ENCODE data around the gene CTSE.

The CTSE gene

DNA sequence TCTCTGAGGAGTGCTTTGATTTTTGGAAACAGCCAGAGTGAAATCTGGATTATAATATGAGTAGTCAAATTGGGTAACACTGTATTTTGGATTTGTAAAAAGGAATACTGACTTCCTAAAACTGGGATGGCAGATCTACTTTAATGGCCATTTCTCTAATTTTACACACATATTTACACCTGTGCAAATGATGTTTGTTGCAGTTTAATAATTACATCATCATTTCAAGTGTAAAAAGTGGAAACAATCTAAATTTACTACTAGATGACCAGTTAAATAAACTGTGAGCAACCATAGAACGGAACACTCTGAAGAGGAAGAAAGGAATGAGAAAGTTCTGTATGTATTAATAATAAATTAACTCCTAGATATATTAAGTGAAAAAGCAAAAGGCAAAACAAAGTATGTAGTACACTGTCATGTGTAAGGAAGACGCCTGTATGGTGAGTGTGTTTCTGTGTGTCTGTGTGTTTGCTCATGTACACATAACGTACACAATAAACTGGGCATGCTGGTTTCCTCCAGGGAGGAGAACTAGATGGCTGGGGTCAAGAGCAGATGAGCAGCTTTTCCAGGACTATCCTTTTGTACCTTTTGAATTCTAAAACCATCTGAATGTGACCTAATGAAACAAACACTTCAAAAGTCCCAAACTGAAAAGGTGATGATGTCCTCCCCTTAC, 26.4 kb upstream of the CTSE start:
- DNase-seq (ENCODE audit: low read depth), result no peak

DNA sequence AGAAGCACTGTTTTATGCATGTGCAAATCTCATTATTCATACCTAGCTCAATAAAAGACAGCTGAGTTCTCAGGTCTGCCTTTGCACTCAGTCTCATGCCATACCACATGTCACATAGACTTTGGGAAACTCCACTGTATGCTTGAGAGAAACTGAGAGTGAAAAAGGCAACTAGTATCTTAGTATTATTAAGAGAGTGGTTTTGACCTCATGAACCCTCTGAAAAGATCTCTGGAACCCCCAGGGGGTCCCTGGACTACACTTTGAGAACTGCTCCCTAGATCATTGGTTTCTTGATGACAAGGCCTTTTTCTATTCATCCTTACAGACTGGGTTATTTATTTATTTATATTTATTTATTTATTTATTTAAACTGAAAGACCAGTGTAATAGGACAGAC, 25.6 kb upstream of the CTSE start:
- DNase-seq (ENCODE audit: low read depth), result no peak

DNA sequence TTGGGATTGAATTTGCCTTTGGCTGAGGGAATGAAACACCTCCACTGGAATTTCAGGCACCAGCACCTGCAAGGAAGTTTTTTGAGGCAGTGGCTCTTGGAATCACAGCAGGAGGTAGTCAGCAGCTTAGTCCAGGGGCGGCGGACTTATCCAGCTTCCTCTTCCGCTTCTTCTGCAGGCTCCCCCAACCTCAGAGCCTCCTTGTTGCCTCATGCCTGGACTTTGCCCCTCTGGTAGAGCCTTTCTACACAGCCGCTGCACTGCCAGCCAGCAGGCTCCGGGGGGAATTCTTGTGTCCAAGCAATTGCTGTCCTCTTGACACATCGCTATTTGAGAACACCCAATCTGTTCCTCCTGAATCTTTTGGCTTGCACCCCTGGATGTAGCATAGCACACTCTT, 24.9 kb upstream of the CTSE start:
- no peak for DNase-seq (ENCODE audit: low read depth)

DNA sequence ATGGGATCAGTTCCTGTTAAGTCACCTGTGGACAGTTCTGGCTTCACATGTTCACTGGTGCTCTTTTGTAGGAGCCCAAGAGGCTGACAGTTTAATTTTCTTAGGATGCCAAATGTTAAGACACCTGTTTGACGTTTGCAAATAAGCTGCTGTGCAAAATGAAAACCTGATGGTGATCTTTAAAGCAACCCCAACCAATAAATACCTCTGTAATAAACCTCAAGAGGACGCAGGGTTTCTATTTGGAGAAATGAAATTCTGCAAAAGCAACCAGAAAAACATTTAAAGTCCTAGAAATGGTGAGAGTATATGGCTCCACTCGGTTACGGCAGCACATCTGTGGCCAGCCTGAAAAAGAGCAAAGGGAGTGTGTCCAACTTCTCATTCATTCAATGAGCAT, 23.6 kb upstream of the CTSE start:
- no peak for DNase-seq (ENCODE audit: low read depth)

DNA sequence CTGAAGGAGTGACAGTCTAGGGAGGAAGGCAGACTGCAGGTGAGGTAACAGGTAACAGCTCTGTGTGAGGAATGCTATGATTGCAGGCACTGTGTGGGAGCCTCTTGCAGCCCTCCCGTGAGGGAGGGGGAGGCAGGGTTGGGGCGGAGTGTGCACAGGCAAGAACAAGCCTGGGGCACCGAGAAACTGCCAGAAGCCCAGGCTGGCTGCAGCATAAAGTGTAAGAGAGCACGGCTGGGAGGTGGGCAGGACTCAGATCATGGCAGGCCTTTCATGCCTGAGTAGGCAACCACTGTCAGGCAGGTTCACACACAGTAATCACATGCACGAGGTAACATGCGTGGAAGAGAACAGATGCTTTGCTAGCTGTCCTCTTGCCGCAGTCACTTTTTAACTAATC, 17.9 kb upstream of the CTSE start:
- no peak for DNase-seq (ENCODE audit: low read depth)

DNA sequence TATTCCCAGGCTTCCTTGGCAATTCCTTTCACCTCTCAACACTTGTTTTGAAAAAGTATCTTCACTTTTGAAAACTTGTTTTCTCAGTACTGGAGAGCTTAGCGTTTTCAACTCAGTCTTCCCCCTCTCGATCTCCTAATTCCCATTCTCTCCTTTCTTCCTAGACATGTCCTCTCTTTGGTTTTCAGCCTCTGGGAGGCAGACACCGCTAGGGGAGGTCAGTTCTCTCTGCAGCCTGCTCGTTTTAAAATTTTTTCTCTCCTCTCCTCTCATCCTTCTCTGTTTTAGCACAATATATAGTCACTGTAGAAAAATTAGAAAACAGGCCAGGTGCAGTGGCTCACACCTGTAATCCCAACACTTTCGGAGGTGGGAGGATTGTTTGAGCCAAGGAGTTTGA, 16.6 kb upstream of the CTSE start:
- DNase-seq (ENCODE audit: low read depth), result no peak

DNA sequence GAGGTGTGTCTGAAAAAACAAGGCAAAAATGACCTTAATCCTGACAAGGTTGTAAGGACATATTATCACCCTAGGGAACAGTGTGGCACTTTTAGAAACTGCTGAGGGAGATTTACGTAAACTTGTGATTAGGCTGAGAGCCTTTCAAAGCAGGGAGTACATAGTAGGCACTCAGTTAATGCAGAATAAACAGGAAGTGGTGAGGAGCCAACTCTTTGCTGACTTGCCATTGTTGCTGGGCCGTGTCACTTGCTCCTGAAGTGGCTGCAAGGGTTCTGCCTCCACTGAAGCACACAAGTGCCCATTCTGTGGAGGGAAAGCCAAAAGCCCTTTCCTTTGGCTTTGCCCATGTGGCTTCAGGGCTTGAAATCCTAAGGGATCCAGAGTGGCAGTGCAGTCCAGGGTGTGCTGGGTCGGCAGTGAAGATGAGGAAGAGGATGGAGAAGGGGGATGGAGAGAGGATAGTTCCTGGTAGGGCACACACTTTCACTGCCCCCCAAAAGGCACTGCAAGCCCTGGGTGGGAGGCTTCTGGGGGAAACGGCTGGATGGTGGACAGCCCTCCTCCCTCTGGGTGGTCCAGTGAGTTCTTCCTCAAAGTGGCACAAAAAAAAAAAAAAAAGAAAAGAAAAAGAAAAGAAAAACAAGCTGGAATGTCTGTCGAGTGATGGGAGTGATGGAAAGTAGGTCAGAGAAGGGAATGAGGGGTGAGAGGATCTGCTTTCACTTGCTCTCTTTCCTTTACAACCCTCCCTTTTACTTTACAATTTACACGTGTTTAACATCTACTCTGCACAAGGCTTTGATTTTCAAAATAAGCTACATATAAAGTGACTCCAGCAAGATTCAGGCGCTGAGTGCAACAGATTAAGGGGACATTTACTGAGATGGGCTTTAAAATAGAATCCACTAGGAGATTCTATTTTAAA, 15.6 kb upstream of the CTSE start:
- no peak for DNase-seq (ENCODE audit: low read depth)

DNA sequence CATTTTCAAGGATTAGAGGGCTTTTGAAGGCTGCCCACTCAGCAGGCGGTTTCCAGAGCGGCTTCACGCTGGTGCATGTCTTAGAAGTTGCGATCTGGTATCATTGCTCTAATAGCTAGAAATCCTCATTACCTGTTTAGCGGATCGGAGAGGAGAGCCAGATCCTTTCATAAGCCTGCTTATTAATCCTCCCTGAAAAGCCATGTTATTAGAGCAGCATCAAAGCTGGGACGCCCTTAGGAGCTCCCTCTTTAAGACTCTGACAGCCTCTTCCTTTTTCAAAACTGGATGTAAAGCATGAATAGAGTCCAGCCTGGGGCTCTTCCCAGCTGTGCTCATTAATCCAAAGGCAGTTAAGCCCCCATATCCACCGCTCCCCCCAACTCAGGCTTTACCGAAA, 13.9 kb upstream of the CTSE start:
- no peak for DNase-seq (ENCODE audit: low read depth)

DNA sequence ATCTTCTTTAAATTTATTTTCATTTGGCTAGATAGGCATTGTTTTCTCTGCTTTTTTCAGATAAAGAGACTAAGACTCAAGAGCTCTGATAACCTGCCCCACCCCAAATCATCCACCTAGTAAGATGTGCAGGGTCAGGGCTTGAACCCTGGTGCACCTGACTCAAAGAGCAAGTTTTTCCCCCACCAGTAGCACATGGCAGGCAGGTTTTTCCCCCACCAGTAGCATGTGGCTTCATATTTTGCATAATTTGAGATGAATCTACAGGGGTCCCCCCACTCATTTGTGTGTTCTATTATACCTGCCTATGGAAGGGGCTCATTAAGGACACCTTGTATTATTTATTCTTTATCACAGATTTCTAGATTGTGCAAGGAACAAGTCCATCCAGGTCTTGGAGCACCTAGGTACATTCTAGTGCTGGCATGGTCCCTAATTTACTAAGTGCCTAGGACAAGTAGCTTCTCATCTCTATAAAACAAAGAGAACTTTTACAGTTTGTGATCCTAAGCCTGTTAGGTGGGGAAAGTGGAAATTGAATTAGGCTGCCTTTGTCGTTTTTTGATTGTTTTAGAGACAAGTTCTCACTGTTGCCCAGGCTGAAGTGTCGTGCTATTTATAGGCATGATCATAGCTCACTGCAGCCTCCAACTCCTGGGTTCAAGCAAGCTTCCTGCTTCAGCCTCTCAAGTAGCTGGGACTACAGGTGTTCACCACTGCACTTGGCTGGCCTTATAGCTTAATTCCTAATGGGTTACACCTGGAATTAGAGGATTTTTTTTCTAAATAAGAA, 13.2 kb upstream of the CTSE start:
- DNase-seq (ENCODE audit: low read depth), result no peak

DNA sequence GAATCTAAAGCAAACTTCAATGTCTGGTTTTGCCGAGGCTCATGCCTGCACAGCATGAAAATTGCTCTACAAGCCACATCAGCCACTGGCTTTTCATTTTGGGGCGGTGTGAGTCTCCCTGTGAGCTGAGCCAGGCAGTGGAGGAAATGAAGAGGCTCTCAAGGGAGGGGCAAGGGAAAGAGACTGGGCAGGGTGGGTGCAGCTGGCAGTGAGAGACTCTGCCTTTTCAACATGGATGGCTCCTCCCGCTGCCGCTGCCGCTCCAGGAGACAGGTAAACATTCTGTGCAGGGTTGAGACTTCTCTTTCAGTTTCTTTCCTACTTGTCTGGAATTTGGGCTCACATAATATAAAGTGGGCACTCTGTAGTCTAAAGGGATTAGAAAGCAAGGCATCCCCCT, 11.3 kb upstream of the CTSE start:
- no peak for DNase-seq (ENCODE audit: low read depth)

DNA sequence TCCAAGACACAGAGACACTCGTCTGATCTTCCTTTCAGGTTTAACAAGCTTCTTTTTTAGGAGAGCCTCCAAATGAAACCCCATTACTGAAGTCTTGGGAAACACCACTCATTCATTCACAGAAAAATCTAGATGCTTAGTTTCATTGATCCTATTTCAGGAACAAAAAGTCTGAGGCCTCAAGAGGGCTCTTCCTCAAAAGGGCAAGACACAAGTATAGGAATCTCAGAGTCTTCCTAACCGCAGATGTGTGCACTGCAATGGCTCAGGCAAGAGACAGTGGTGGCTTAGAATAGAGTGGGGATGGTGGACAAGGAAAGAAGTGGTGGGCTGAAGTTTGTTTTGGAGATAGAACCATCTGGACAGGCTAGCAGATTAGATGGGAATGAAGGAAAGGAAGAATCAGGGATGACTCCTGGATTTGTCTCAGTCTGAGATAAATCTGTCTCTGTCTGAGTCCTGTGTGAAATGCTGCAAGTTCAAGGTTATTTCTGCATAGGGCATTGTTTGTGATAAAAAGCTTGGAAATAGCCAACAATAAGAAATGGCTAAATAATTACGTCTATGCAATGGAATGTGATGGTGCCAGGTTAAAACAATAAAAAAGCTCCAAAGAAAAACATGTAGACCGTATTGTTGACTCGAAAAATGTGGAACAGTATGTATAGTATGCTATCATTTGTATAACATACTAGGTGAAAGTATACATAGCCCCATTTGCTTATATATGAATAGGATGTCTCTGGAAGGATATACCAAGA, 8.9 kb upstream of the CTSE start:
- DNase-seq (ENCODE audit: low read depth), result no peak

DNA sequence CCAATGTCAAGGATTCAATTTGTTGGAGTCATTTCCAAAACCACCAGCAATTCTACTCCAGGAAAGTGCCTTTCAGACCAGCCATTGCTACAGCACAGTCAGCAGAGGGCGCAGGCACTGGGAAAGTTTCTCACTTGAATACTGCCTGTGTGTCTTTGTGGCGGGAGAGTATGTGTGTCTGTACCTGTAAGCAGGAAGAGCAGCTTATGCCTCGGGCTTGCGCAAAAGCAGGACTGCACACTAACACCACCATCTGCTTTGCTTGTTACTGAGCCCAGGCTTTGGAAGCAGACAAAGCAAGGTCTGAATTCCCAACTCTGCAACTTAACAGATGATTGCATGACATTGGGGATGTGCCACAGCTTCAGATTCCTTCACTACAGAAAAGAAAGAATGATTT, 7.0 kb upstream of the CTSE start:
- no peak for DNase-seq (ENCODE audit: low read depth)

DNA sequence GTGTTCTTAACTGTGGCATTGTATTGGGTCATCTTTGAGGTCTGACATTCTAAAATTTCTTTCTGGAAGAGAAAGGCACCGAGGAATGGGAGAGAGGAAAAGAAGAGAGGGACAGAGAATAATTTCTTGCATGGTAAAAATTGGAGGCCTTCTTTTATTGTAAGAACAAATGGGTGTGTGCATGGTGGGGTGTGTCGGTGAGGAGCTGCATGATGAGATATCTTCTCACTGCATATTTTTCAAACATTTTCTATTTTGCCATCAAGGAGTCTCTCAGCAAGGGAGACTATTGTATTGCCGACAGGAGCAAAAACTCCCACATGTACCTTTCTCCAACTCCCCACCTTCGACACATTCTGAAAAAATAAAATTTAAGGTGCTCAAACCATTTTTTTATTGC, 6.5 kb upstream of the CTSE start:
- DNase-seq (ENCODE audit: low read depth), result no peak

DNA sequence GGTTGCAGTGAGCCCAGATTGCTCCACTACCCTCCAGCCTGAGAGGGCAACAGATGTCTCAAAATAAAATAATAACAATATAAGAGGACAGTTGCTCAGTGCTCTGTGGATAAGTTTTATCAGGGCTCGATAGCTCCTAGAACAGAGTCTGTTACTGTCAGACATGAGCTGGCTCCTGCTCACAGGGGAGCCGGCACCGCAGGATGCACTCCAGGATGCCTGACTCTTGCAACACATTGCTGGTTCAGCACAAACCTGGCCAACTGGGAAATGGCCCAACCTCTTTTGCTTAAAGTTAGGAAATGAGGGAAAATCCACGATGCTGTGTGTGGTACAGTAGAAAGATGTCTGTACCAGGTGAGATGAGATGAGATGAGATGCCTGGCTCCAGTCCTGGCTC, 5.8 kb upstream of the CTSE start:
- DNase-seq (ENCODE audit: low read depth), result no peak

DNA sequence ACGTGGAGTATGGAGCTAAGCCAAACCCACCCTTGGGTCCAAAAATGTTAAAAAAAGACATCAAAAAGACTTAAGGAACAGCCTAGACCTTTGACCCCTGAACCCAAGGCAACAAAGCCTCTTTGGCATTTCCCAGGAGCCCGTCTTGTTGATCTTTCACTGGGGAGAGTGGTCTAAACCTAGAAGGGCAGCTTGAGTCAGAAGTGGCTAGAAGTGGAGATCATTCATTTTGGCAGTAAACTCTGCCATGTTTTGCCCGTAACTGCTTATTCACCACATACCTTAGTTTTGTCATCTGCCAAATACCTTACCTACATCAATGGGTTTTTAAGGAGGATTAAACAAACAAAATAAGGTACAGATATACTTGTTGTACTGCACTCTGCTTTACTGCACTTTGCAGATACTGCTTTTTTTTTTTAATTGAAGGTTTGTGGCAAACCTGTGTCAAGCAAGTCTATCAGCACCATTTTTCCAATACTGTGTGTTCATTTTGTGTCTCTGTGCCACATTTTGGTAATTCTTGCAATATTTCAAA, 1.7 kb upstream of the CTSE start:
- DNase-seq (ENCODE audit: low read depth), result no peak

DNA sequence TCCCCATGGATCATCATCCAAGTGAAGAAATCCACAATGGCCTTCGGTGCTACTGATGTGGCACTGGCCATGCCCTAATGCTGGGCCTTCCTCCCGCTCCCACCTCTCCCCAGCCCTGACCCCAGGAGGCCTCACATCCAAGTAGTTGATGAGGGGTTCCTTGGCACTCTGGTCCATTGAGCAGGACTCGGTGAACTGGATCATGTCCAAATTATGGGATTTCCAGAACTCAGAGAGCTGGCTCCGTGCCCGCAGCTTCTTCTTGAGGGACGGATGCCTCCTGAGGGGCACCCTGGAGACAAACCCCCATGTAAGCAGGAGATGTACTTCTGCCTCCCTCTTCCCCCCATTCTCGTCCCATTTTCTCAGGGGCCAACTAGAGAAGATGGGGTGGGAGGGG, 929 bp downstream of the CTSE start:
- no peak for DNase-seq (ENCODE audit: low read depth)

DNA sequence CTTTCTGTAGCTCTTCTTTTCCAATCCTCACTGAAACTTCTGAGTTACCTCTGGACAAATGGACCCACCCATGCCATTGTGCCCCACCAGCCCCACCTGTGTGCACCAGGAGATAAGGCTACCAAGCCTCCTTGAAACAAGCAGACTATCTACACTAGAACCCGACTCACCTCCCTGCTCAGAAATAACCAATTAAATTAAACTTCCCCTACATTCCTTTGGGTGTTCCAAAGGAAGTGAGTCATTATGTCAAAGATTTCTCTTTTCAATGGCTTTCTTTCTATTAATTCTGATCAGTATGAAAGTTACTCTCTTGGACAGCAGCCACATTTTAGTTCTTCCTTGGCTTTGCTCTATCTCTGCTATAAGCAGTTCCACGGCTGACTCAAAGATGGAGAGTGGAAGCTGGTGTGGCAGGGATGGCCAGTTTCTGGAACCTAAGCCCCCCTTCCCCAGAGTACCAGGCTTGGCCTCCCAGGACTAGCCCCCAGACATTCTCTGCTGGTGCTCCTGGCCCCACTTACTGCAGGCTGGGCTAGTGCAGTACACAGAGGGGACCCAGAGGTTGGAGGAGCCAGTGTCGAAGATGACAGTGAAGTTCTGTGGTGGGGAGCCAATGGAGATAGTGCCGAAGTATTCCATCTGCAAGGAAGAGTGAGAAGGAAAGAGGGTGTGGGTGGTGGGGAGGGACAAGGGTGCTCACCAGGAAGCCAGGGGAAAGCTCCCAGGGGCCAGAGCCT, 1.9 kb downstream of the CTSE start:
- no peak for DNase-seq (ENCODE audit: low read depth)

DNA sequence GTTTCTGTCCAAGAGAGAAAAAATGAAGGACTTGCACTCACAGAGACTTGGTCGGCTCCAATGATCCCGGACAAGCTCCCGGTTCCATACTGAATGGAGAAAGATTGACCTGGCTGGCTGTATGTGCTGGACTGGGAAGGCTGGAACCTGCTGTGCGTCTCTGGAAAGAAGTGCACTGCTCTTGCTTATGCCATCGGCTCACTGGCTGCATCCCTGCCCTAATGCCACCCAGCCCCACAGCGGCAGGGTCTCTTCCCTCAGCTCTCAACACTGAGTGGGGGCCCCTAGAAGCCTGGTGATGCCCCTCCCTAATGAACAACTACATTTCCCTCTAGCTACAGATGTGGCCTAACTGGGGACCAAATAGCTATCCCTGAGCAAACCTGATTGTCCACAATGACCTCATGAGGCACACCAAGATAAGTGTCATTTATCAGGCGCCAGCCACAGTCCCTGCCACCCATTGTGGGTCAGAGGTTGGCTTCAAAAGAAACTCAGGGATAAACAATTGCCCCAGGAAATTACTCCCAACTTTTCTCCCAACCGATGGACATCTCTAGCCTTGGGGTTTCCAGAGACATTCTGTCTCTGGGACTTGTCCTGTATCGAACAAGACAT, 2.6 kb downstream of the CTSE start:
- no peak for DNase-seq (ENCODE audit: low read depth)

DNA sequence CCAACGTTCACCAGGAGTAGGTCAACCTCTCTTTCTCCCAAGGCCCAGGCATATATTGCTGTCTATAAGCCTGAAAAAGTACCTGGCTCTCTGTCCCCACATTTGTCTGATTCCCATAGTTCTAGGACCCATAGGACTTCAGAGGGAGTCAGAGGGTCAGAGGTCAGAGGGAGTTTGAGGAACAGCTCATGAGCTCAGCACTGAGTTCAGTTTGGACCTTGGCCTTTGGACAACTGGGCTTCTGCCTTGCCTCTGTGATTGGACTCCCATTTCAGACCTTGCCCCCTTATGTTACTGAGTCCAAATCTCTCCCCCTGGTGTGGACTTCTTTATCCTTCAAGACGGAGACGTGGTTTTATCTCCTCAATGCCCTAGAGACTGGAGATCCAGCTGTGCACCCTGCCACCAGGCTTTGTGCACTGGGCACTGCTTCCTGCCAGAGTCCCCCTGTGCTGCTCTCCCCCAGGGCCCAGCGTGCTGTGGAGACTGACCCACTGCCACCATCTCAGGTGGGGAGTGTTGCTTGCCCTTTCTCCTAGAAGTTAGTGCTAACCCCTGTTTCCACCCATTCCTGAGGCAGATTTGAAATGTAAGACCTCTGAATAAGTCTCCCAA, 3.2 kb downstream of the CTSE start:
- DNase-seq (ENCODE audit: low read depth), result no peak

DNA sequence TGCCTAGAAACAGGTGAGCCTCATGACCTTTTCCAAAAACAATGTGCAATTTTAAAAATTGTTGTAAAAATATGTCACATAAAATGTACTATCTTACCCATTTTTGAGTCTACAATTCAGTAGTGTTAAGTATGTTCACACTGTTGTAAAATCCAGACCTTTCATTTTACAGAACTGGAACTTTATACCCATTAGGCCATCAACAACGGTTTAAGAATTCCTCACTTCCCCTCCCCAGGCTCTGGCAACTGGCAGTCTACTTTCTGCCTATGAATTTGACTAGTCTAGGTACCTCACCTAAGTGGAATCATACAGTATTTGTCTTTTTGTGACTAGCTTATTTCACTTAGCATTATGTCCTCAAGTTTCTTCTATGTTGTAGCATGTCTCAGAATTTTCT, 8.6 kb downstream of the CTSE start:
- no peak for DNase-seq (ENCODE audit: low read depth)

Measured in stimulated activated CD8-positive, alpha-beta memory T cell treated with anti-CD3 and anti-CD28 coated beads, Interleukin-12 subunit alpha, Interleukin-12 subunit beta, amount 100 ng/mL, for 4 hours (primary cell).